ENCODE results near the gene IL17RA.

DNA sequence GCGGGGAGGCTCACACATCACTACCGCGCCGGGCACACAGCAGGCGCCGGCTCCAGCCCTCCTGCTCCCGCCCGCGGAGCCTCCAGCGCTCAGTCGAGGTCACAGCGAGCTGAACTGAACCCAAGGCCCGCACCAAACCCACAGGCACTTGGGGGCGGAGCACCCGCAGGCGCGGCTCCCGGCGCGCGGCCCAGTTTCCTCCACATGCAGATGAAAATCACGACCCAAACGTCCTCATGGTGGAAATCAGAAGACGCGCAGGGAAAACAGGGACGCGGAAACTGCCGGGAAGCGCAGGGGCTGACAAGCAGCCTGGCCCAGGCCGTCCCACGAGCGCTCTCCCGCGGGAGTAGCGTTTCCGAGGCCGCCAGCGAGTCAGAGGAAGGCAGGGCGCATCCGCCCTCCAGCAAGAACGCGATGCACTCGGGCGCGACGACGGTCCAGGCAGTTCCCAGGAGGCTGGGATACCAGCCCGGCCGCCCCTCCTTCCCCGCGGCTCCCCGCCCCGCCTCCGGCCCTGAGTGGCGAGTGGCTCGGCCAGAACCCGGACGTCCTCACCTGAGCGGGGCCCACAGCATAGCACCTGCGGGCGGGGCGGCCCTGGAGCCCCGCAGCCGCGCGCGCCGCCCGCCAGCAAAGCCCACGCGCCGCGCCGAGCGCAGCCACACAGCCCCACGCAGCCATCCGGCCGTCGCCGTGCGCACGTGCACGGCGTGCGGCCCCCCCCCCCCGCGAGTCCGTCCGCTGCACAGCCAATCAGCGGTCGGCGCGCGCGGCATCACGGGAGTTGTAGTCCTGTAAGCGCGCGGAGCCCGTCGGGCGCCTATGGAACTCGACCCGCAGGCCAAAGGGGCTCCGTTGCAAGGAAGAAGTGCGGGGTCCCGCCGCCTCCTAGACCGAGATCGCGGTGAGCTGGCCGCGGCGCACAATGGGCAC lies 74.0 kb downstream of the IL17RA start, which contains the start of gene HDHD5:
- TF ChIP-seq, protein P1, sequence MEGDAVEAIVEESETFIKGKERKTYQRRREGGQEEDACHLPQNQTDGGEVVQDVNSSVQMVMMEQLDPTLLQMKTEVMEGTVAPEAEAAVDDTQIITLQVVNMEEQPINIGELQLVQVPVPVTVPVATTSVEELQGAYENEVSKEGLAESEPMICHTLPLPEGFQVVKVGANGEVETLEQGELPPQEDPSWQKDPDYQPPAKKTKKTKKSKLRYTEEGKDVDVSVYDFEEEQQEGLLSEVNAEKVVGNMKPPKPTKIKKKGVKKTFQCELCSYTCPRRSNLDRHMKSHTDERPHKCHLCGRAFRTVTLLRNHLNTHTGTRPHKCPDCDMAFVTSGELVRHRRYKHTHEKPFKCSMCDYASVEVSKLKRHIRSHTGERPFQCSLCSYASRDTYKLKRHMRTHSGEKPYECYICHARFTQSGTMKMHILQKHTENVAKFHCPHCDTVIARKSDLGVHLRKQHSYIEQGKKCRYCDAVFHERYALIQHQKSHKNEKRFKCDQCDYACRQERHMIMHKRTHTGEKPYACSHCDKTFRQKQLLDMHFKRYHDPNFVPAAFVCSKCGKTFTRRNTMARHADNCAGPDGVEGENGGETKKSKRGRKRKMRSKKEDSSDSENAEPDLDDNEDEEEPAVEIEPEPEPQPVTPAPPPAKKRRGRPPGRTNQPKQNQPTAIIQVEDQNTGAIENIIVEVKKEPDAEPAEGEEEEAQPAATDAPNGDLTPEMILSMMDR (conservative IDR thresholded peaks at IDR 0.05; ENCODE audit: low read depth in 2 of 2), result no peak
- TF ChIP-seq, protein P2, sequence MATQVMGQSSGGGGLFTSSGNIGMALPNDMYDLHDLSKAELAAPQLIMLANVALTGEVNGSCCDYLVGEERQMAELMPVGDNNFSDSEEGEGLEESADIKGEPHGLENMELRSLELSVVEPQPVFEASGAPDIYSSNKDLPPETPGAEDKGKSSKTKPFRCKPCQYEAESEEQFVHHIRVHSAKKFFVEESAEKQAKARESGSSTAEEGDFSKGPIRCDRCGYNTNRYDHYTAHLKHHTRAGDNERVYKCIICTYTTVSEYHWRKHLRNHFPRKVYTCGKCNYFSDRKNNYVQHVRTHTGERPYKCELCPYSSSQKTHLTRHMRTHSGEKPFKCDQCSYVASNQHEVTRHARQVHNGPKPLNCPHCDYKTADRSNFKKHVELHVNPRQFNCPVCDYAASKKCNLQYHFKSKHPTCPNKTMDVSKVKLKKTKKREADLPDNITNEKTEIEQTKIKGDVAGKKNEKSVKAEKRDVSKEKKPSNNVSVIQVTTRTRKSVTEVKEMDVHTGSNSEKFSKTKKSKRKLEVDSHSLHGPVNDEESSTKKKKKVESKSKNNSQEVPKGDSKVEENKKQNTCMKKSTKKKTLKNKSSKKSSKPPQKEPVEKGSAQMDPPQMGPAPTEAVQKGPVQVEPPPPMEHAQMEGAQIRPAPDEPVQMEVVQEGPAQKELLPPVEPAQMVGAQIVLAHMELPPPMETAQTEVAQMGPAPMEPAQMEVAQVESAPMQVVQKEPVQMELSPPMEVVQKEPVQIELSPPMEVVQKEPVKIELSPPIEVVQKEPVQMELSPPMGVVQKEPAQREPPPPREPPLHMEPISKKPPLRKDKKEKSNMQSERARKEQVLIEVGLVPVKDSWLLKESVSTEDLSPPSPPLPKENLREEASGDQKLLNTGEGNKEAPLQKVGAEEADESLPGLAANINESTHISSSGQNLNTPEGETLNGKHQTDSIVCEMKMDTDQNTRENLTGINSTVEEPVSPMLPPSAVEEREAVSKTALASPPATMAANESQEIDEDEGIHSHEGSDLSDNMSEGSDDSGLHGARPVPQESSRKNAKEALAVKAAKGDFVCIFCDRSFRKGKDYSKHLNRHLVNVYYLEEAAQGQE (IDR thresholded peaks at IDR 0.05; ENCODE audit: unreplicated experiment), result peak; percentile 11
- peak; percentile 50; the same call in 1 of the 2 replicates for TF ChIP-seq POLR2AphosphoS5 (IDR thresholded peaks at IDR 0.05; ENCODE audit: low read depth)
